GM12878 (cell line): Measurements from ENCODE around the gene NCAN. TPM values are rescaled to one million over a fixed set of nuclear protein-coding genes. Genes with fewer than 3 reads are reported as not detected.

Source experiments
- ATAC-seq: fragments of 200-7000 bp; cut with Tn5 transposase; 3 replicates; pipeline ENCODE4 v1.9.1; 2020; ENCODE audit warnings: mild to moderate bottlenecking, moderate library complexity
- BruUV-seq: library from RNA; stranded (reverse); fragments of 400-500 nt; replicated peaks from 2 replicates; lab custom pipeline; 2021; lab: Mats Ljungman, UMichigan
- CTCF ChIA-PET: fragments of 300-600 bp; sonication (Branson Sonifier 250); formaldehyde crosslinking; extraction: SDS; loops from one replicate; lab custom pipeline; 2021; ENCODE audit warnings: inconsistent platforms; lab: Yijun Ruan, JAX
- POLR2A ChIA-PET: fragments of 350-600 bp; formaldehyde crosslinking; extraction: SDS; loops from one replicate; lab custom pipeline; 2021; ENCODE audit warnings: inconsistent platforms; lab: Charles Lee
- RAD21 ChIA-PET: fragments of 300-600 bp; sonication (Branson Sonifier 250); formaldehyde crosslinking; loops from one replicate; lab custom pipeline; 2023; ENCODE audit warnings: antibody characterized with exemption; ENCODE audit not compliant: unreplicated experiment; lab: Charles Lee
- SMC1A ChIA-PET: fragments of 300-600 bp; sonication (Branson Sonifier 250); formaldehyde crosslinking; loops from one replicate; lab custom pipeline; 2023; ENCODE audit not compliant: unreplicated experiment, uncharacterized antibody; lab: Charles Lee
- DNase-seq: peaks from one replicate; pipeline ENCODE4 v3.0.0-alpha.2; 2011; ENCODE audit warnings: low read depth, low spot score
- FAIRE-seq: peaks from 3 replicates; lab custom pipeline; 2011; peaks lifted over from hg19 to GRCh38; lab: Jason Lieb, UNC
- H2AFZ ChIP-seq: 2 replicates; pipeline ENCODE4 v1.6.0; 2011; ENCODE audit warnings: low read depth, low read length, control low read depth; ENCODE audit not compliant: control insufficient read depth
- H3K27ac ChIP-seq: 2 replicates; pipeline ENCODE4 v1.5.1; 2011; ENCODE audit warnings: control low read depth; ENCODE audit not compliant: control insufficient read depth, insufficient read depth
- H3K27me3 ChIP-seq, 2 experiments: replicated peaks in 1 of 2; 2 replicates each; pipeline versions ENCODE4 v1.6.0 to v1.6.1; 2011; ENCODE audit warnings: low read length in 1 of 2; ENCODE audit not compliant: control insufficient read depth in 2 of 2, insufficient read depth in 2 of 2
- H3K36me3 ChIP-seq, 2 experiments: 2 replicates each; pipeline ENCODE4 v1.5.1; 2011; ENCODE audit warnings: low read length in 1 of 2; ENCODE audit not compliant: control insufficient read depth in 2 of 2, insufficient read depth in 2 of 2
- H3K4me1 ChIP-seq: 2 replicates; pipeline ENCODE4 v1.6.1; 2011; ENCODE audit warnings: mild to moderate bottlenecking, low read length, moderate library complexity, mixed read lengths; ENCODE audit not compliant: control insufficient read depth, insufficient read depth
- H3K4me2 ChIP-seq: 2 replicates; pipeline ENCODE4 v1.6.0; 2011; ENCODE audit warnings: control low read depth; ENCODE audit not compliant: control insufficient read depth, insufficient read depth
- H3K4me3 ChIP-seq: fragments of 200-600 bp; sonication (generic); 2 replicates; pipeline ENCODE4 v1.5.1; 2016
- H3K79me2 ChIP-seq: 2 replicates; pipeline ENCODE4 v1.6.0; 2011; ENCODE audit warnings: low read length; ENCODE audit not compliant: control insufficient read depth, insufficient read depth
- H3K9ac ChIP-seq: 2 replicates; pipeline ENCODE4 v1.8.0; 2011; ENCODE audit warnings: low read length, control low read depth, mixed read lengths; ENCODE audit not compliant: control insufficient read depth, insufficient read depth
- H3K9me3 ChIP-seq: replicated peaks from 3 replicates; pipeline ENCODE4 v1.5.1; 2011; ENCODE audit warnings: mild to moderate bottlenecking, low read length; ENCODE audit not compliant: control insufficient read depth, insufficient read depth
- H4K20me1 ChIP-seq: 2 replicates; pipeline ENCODE4 v1.6.0; 2011; ENCODE audit not compliant: control insufficient read depth, insufficient read depth
- ATF2 ChIP-seq: IDR thresholded peaks from 2 replicates; pipeline ENCODE4 v1.6.1; 2012; ENCODE audit warnings: low read length, inconsistent platforms
- EZH2 ChIP-seq: IDR thresholded peaks from 2 replicates; pipeline ENCODE4 v1.6.1; 2012; ENCODE audit warnings: low read depth, mild to moderate bottlenecking, control low read depth, inconsistent platforms, low read length, borderline replicate concordance; ENCODE audit not compliant: control insufficient read depth
- JUNB ChIP-seq: IDR thresholded peaks from 2 replicates; pipeline ENCODE4 v1.6.1; 2016; ENCODE audit warnings: antibody characterized with exemption, mild to moderate bottlenecking
- MTA3 ChIP-seq: IDR thresholded peaks from 2 replicates; pipeline ENCODE4 v1.6.1; 2012; ENCODE audit warnings: low read length, inconsistent platforms, borderline replicate concordance
- NBN ChIP-seq: fragments of 450-650 bp; IDR thresholded peaks from 2 replicates; pipeline ENCODE4 v1.6.1; 2016
- NFXL1 ChIP-seq: fragments of 450-650 bp; IDR thresholded peaks from 2 replicates; pipeline ENCODE4 v1.6.1; 2017; ENCODE audit warnings: antibody characterized with exemption, mild to moderate bottlenecking, borderline replicate concordance
- POLR2AphosphoS5 ChIP-seq: IDR thresholded peaks from 2 replicates; pipeline ENCODE4 v1.6.1; 2011; ENCODE audit warnings: mild to moderate bottlenecking, low read length, inconsistent platforms
- POU2F2 ChIP-seq: IDR thresholded peaks from 3 replicates; pipeline ENCODE4 v1.6.1; 2011; ENCODE audit warnings: low read depth, mild to moderate bottlenecking, low read length, borderline replicate concordance
- RUNX3 ChIP-seq: IDR thresholded peaks from 2 replicates; pipeline ENCODE4 v1.6.1; 2012; ENCODE audit warnings: low read length, inconsistent platforms
- SPI1 ChIP-seq: IDR thresholded peaks from 2 replicates; pipeline ENCODE4 v1.6.1; 2011; ENCODE audit warnings: low read depth, mild to moderate bottlenecking, low read length, moderate library complexity, borderline replicate concordance; ENCODE audit not compliant: insufficient read depth
- SUZ12 ChIP-seq: fragments of 200-600 bp; sonication (generic); IDR thresholded peaks from one replicate; pipeline ENCODE4 v1.6.1; 2018; ENCODE audit warnings: antibody characterized with exemption, mild to moderate bottlenecking; ENCODE audit not compliant: unreplicated experiment
- TAF1 ChIP-seq: IDR thresholded peaks from 2 replicates; pipeline ENCODE4 v1.6.1; 2011; ENCODE audit warnings: mild to moderate bottlenecking, low read depth, low read length, borderline replicate concordance
- TCF3 ChIP-seq: IDR thresholded peaks from 2 replicates; pipeline ENCODE4 v1.6.1; 2012; ENCODE audit warnings: low read depth, mild to moderate bottlenecking, low read length, borderline replicate concordance; ENCODE audit not compliant: insufficient read depth
- ZBTB11 ChIP-seq: fragments of 450-650 bp; formaldehyde crosslinking; IDR thresholded peaks from 2 replicates; pipeline ENCODE4 v1.5.0; 2022; ENCODE audit warnings: mild to moderate bottlenecking, missing genetic modification characterization
- ZBTB4 ChIP-seq: fragments of 450-650 bp; formaldehyde crosslinking; IDR thresholded peaks from 2 replicates; pipeline ENCODE4 v1.4.0; 2022; ENCODE audit warnings: mild to moderate bottlenecking, moderate library complexity
- ZNF207 ChIP-seq: fragments of 450-650 bp; IDR thresholded peaks from 2 replicates; pipeline ENCODE4 v1.6.1; 2014; ENCODE audit warnings: antibody characterized with exemption, mild to moderate bottlenecking, borderline replicate concordance
- WGBS: methylation state at CpG from one replicate; pipeline ENCODE4 v1.1.6; 2016; ENCODE audit warnings: low lambda C conversion rate; ENCODE audit not compliant: insufficient replicate concordance, insufficient coverage; ENCODE audit errors: missing lambda C conversion rate; 5-methylcytosine and 5-hydroxymethylcytosine counted together
- in situ Hi-C: fragments of 300-500 bp; cut with MboI; formaldehyde crosslinking; loops from 9 replicates; pipeline ENCODE4 v1.14.3; 2018; ENCODE audit warnings: mixed read lengths
- intact Hi-C: fragments of 100-400 bp; cut with micrococcal nuclease; formaldehyde crosslinking; loops from one replicate; pipeline ENCODE4 v1.14.2; 2022; ENCODE audit not compliant: unreplicated experiment
- polyA plus RNA-seq, 11 experiments: library from polyadenylated mRNA; depleted of rRNA in 4 of 11; unstranded in 6 of 11; stranded (reverse) in 5 of 11; fragments of >200 nt; fragmentation: Nextera tagmentation in 4 of 11; fragmentation: Illumina TruSeq in 1 of 11; extraction: Ambion mirVana in 4 of 11; extraction: Trizol in 1 of 11; gene quantifications; 1 replicate in 1 of 11; 2 replicates in 10 of 11; pipeline versions ENCODE4 v1.2.1 to v1.2.3, GENCODE V29; 2011 to 2016; ENCODE audit warnings: inconsistent platforms in 2 of 11, missing spikeins in 2 of 11, low read depth in 1 of 11
- total RNA-seq, 4 experiments: library from RNA; depleted of rRNA in 3 of 4; stranded (reverse); fragments of >200 nt in 3 of 4; fragmentation: Illumina TruSeq in 1 of 4; extraction: Trizol in 1 of 4; gene quantifications; 2 replicates each; pipeline versions ENCODE4 v1.2.1 to v1.2.3, GENCODE V29; 2013 to 2021
- TF ChIP-seq, protein P1 (sequence below): IDR thresholded peaks from 2 replicates; pipeline ENCODE4 v1.6.1; 2011; ENCODE audit warnings: low read depth, low read length, improper control_type of control experiment, borderline replicate concordance

The NCAN gene
- total and polyA plus RNA-seq, 10 of the 15 experiments (the other 5 are each of a cell fraction or from before 2014, with no cell fraction given): 0.02 to 0.34 (median 0.12) TPM; not detected in 1

DNA sequence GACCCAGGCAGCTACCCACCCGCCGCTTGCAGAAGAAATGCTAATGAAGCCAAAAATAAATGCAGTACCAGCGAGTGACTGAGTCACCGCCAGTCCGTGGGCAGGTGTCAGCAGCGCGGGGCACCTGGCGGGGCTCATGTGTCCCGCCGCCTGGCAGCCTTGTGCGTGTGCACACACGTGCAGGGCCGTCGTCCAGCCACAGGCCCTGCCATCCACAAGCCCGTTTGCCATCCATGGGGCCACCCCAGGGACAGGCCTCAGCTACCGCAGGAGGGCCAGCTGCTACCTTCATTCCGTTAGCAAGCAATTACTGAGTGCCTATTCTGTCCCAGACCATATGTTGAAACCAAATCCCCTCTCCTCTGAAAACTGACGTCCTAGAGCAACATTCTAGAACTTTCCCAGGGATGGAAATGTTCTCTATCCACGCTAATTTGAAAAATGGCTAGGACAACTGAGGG, 20.5 kb downstream of the NCAN start:
- ChIA-PET SMC1A (no interaction called here), POLR2A (no interaction called here), RAD21 (no interaction called here), CTCF (no interaction called here)
- Histone ChIP-seq H3K79me2 (no peaks in the 10 kb centered on the region), H3K4me2 (no peak overlapping the region), H2AFZ (no peak overlapping the region), H3K9ac (no peak overlapping the region), H3K9me3 (peaks cover 11% of the 10 kb centered on the region; the same call in 2 of the 3 replicates), H3K4me3 (no peak overlapping the region), H3K36me3 (no peaks in the 10 kb centered on the region), H3K4me1 (no peaks in the 10 kb centered on the region), H3K27me3 (no peaks in the 10 kb centered on the region; a peak in 1 of 4 replicates), H3K27ac (no peak overlapping the region), H4K20me1 (no peaks in the 10 kb centered on the region)
- FAIRE-seq (no peak), ATAC-seq (no peak), DNase-seq (no peak)
- in situ Hi-C loops (no loop called here), intact Hi-C loops (no loop called here)
- 37% methylated on average over 19 of the region's 19 CpGs for WGBS
- no TSS peak for BruUV-seq
- TF ChIP-seq ATF2 (no peak), POU2F2 (no peak), RUNX3 (no peak), TCF3 (no peak), MTA3 (no peak), ZBTB4 (CRISPR knock-in tag) (no peak), JUNB (no peak), SPI1 (no peak), NFXL1 (no peak), ZNF207 (no peak), SUZ12 (no peak), EZH2 (no peak), ZBTB11 (CRISPR knock-in tag) (no peak), NBN (no peak), TAF1 (no peak), POLR2AphosphoS5 (no peak)
- TF ChIP-seq, protein P1, sequence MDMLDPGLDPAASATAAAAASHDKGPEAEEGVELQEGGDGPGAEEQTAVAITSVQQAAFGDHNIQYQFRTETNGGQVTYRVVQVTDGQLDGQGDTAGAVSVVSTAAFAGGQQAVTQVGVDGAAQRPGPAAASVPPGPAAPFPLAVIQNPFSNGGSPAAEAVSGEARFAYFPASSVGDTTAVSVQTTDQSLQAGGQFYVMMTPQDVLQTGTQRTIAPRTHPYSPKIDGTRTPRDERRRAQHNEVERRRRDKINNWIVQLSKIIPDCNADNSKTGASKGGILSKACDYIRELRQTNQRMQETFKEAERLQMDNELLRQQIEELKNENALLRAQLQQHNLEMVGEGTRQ: no peak
